Thyroid gland (tissue), 4 donors: ENCODE measurements around the gene NR1H3. TPM values are rescaled to one million over a fixed set of nuclear protein-coding genes. Genes with fewer than 3 reads are reported as not detected.

Experiments
- DNase-seq, 2 donors: peaks; one replicate each; pipeline ENCODE4 v3.0.0-alpha.2; 2019
- H3K27ac ChIP-seq, 3 donors: fragments of 200-600 bp; sonication (generic); 1 replicate in 2 of 3; 2 replicates in 1 of 3; pipeline ENCODE4 v1.5.1; 2016 to 2019; ENCODE audit warnings: mild to moderate bottlenecking in 1 of 3, moderate library complexity in 1 of 3
- H3K27me3 ChIP-seq: fragments of 200-600 bp; sonication (generic); one replicate; pipeline ENCODE4 v1.5.1; 2019
- H3K36me3 ChIP-seq, 2 donors: fragments of 200-600 bp; sonication (generic); one replicate each; pipeline ENCODE4 v1.5.1; 2016 to 2019
- H3K4me1 ChIP-seq, 2 donors: fragments of 200-600 bp; sonication (generic); one replicate each; pipeline ENCODE4 v1.5.1; 2017 to 2019
- H3K4me3 ChIP-seq, 3 donors: fragments of 200-600 bp; sonication (generic); replicated peaks in 1 of 3; 1 replicate in 2 of 3; 2 replicates in 1 of 3; pipeline ENCODE4 v1.5.1; 2016; ENCODE audit warnings: mild to moderate bottlenecking in 1 of 3
- H3K9me3 ChIP-seq: fragments of 200-600 bp; sonication (generic); one replicate; pipeline ENCODE4 v1.5.1; 2017
- POLR2A ChIP-seq, 2 donors: fragments of 450-650 bp; IDR thresholded peaks; one replicate each; pipeline ENCODE4 v1.6.1; 2017; ENCODE audit warnings: antibody characterized with exemption in 2 of 2, mild to moderate bottlenecking in 2 of 2, moderate library complexity in 1 of 2
- WGBS, 2 donors: methylation state at CpG; one replicate each; pipeline ENCODE4 v1.1.5; 2017; 5-methylcytosine and 5-hydroxymethylcytosine counted together
- intact Hi-C: fragments of 100-400 bp; cut with DNase I; formaldehyde crosslinking; loops from one replicate; pipeline ENCODE4 v1.15.1; 2023
- total RNA-seq, 4 donors: library from RNA; depleted of rRNA; stranded (reverse); fragments of >200 nt; gene quantifications; one replicate each; pipeline ENCODE4 v1.2.3, GENCODE V29; 2016
- TF ChIP-seq, protein P1 (sequence below), 6 experiments: fragments of 200-600 bp in 3 of 6; fragments of 450-650 bp in 3 of 6; sonication (generic) in 3 of 6; IDR thresholded peaks; one replicate each; pipeline ENCODE4 v1.5.1; 2016 to 2019; ENCODE audit warnings: antibody characterized with exemption in 6 of 6, mild to moderate bottlenecking in 2 of 6, inconsistent platforms in 1 of 6, moderate library complexity in 1 of 6

The NR1H3 gene
- total RNA-seq, 4 donors from 2014 or later: 27.5 to 58.3 (median 42.5) TPM

- Histone ChIP-seq H3K9me3 (no peaks in the 10 kb centered on the region), H3K4me3 (no peak overlapping the region), H3K4me1 (peaks cover 10 to 11% of the 10 kb centered on the region in 2 donors), H3K27me3 (no peaks in the 10 kb centered on the region), H3K36me3 (peaks cover 58 to 64% of the 10 kb centered on the region in 2 donors), H3K27ac (no peak overlapping the region)
- intact Hi-C loops: no loop called here
- TF ChIP-seq, protein P1, sequence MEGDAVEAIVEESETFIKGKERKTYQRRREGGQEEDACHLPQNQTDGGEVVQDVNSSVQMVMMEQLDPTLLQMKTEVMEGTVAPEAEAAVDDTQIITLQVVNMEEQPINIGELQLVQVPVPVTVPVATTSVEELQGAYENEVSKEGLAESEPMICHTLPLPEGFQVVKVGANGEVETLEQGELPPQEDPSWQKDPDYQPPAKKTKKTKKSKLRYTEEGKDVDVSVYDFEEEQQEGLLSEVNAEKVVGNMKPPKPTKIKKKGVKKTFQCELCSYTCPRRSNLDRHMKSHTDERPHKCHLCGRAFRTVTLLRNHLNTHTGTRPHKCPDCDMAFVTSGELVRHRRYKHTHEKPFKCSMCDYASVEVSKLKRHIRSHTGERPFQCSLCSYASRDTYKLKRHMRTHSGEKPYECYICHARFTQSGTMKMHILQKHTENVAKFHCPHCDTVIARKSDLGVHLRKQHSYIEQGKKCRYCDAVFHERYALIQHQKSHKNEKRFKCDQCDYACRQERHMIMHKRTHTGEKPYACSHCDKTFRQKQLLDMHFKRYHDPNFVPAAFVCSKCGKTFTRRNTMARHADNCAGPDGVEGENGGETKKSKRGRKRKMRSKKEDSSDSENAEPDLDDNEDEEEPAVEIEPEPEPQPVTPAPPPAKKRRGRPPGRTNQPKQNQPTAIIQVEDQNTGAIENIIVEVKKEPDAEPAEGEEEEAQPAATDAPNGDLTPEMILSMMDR (IDR thresholded peaks at IDR 0.05): no peak
- no peak for TF ChIP-seq POLR2A (IDR thresholded peaks at IDR 0.05)
- WGBS, 2 donors: 88 to 89% methylated on average over 4 of the region's 4 CpGs
- no peak for DNase-seq
Observed at GRCh38 chr11:47243454-47243853, 14.3 kb upstream of the NR1H3 start.

DNA sequence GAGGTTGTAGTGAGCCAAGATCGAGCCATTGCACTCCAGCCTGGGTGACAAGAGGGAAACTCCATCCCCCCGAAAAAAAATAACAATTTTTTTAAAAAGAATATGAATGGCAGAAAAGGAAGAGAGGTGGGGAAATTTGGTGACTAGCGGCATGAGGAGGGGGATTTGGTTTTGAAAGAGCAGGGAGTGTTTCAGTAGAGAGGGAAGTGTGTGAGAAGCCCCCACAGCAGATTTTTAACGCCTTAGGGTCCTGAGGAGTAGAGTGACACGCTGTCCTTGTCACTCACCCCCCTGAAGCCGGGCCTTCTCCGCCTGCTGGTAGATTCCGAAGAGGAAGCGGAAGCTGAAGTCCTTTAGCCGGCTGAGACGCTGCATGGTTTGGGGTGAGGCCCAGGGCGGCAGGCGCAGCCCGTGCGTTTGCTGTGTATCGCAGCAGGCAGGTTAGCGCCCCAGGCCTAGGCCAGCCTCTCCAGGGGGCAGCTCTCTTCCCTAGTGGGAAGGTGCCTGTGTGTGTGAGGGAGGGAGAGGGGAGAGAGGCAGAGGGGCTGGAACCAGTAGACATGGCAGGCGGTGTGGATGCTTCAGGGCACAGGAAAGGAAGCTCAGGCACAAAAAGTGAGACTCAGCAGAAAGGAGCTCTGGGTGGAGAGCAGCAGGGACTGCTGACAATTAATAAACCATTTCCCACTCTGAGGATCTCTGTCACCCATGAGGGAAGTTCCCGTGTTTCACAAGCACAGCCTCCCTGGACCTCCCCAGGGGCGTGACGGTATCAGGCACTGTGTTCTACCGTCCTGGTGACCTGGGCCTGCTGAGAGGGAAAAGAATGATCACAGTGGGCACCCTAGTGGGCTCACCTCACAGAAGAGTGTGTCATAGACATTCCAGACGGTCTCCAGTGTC lies 13.1 kb upstream of the NR1H3 start:
- H3K4me1 ChIP-seq: peaks cover 14 to 18% of the 10 kb centered on the region in 2 donors
- H3K36me3 ChIP-seq: peaks cover 49 to 55% of the 10 kb centered on the region in 2 donors
- no peaks in the 10 kb centered on the region for H3K27me3 ChIP-seq
- no peak for DNase-seq
- no peak for TF ChIP-seq POLR2A (IDR thresholded peaks at IDR 0.05)
- TF ChIP-seq, protein P1 (IDR thresholded peaks at IDR 0.05): no peak
- no peak overlapping the region for H3K4me3 ChIP-seq
- WGBS, 2 donors: 92% methylated on average over 23 of the region's 23 CpGs
- no peaks in the 10 kb centered on the region for H3K9me3 ChIP-seq
- intact Hi-C loops: loop anchor here (5.0 kb wide), 1 partner anchor 62 kb away; no protein-coding TSS in a partner anchor
- no peak overlapping the region for H3K27ac ChIP-seq

DNA sequence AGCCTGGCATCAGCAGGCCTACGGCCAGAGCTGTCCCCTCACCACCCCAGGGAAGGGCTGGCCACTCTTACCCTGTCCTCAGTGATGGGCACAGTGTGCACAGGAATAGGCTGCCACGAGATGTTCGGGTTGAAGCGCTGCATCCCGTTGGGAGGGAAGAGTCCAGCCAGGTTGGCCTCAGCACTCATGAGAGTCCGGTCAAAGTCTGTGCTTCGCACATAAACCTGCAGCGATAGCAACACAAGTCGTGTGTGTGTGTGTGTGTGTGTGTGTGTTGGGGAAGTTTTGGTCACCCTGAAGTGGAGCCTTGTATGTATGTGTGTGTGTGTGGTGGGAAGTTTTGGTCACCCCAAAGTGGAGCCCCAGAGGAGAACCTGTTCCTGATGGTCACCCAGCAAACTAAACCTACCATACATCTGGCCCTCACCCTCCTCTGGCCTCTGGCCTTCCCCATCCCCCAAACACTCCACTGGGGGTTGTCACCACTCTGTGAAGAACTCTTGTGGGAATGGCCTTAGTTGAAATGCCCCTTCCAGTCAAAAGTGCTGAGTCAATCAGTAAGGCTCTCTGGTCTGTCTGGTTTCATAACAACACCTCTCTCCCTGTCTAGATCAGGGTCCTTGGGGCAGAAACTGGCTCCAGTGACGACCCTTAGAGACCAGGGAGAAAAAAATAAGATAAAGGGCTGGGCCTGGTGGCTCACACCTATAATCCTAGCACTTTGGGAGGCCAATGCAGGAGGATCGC lies 12.0 kb upstream of the NR1H3 start:
- DNase-seq: no peak
- H3K9me3 ChIP-seq: no peaks in the 10 kb centered on the region
- H3K36me3 ChIP-seq: peaks cover 40 to 47% of the 10 kb centered on the region in 2 donors
- WGBS, 2 donors: 87 to 93% methylated on average over 11 of the region's 11 CpGs
- no peak overlapping the region for H3K4me3 ChIP-seq
- no peaks in the 10 kb centered on the region for H3K27me3 ChIP-seq
- intact Hi-C loops: loop anchor here (5.0 kb wide), 1 partner anchor 63 kb away; no protein-coding TSS in a partner anchor
- no peak overlapping the region for H3K27ac ChIP-seq
- TF ChIP-seq, protein P1 (IDR thresholded peaks at IDR 0.05): no peak
- TF ChIP-seq POLR2A (IDR thresholded peaks at IDR 0.05): no peak
- peaks cover 16 to 21% of the 10 kb centered on the region in 2 donors for H3K4me1 ChIP-seq

- TF ChIP-seq POLR2A (IDR thresholded peaks at IDR 0.05): no peak
Observed at GRCh38 chr11:47247502-47247901, 10.3 kb upstream of the NR1H3 start.

GRCh38 chr11:47248304-47248663 lies 9.5 kb upstream of the NR1H3 start:
- intact Hi-C loops: loop anchor here (5.0 kb wide), 1 partner anchor 66 kb away; no protein-coding TSS in a partner anchor
- no peaks in the 10 kb centered on the region for H3K27me3 ChIP-seq
- H3K4me1 ChIP-seq: peaks cover 16 to 22% of the 10 kb centered on the region in 2 donors
- H3K27ac ChIP-seq: peak overlapping the region; percentile 23 to 88 (median 81)
- peak overlapping the region; percentile 23 to 78 (median 44) for H3K4me3 ChIP-seq
- peaks cover 18 to 22% of the 10 kb centered on the region in 2 donors for H3K36me3 ChIP-seq
- WGBS, 2 donors: 0 to 1% methylated on average over 6 to 7 of the region's 7 CpGs
- no peak for DNase-seq
- TF ChIP-seq, protein P1 (IDR thresholded peaks at IDR 0.05): no peak
- TF ChIP-seq POLR2A (IDR thresholded peaks at IDR 0.05): no peak
- H3K9me3 ChIP-seq: no peaks in the 10 kb centered on the region

More at GRCh38 chr11:47247502-47247901, 10.3 kb upstream of the NR1H3 start:
- WGBS, 2 donors: 68 to 97% methylated on average over 5 of the region's 5 CpGs
- H3K4me3 ChIP-seq: peak overlapping the region in 1 of 3 donors; percentile 78
- intact Hi-C loops: loop anchor here (5.0 kb wide), 1 partner anchor 65 kb away; no protein-coding TSS in a partner anchor
- H3K27ac ChIP-seq: no peak overlapping the region
- no peaks in the 10 kb centered on the region for H3K9me3 ChIP-seq
- H3K36me3 ChIP-seq: peaks cover 26 to 30% of the 10 kb centered on the region in 2 donors
- no peaks in the 10 kb centered on the region for H3K27me3 ChIP-seq
- no peak for DNase-seq
- H3K4me1 ChIP-seq: peaks cover 16 to 21% of the 10 kb centered on the region in 2 donors
